Gastroesophageal sphincter (tissue), 2 donors: Measurements from ENCODE around the gene TEX22.

Experiments used
- EP300 ChIP-seq: sonication (generic); formaldehyde crosslinking; IDR thresholded peaks from one replicate; pipeline ENCODE4 v1.6.1; 2017; ENCODE audit warnings: antibody characterized with exemption, mild to moderate bottlenecking
- POLR2AphosphoS5 ChIP-seq: sonication (generic); formaldehyde crosslinking; IDR thresholded peaks from one replicate; pipeline ENCODE4 v1.6.1; 2017; ENCODE audit warnings: antibody characterized with exemption

GRCh38 chr14:105420974-105421674, 22.8 kb downstream of the TEX22 start:
- TF ChIP-seq POLR2AphosphoS5, result no peak
- TF ChIP-seq EP300, result no peak
